ENCODE measurements around the gene DSG2.

GRCh38 chr18:31483396-31483795 is 14.6 kb upstream of the DSG2 start:
- TF ChIP-seq, protein P1, sequence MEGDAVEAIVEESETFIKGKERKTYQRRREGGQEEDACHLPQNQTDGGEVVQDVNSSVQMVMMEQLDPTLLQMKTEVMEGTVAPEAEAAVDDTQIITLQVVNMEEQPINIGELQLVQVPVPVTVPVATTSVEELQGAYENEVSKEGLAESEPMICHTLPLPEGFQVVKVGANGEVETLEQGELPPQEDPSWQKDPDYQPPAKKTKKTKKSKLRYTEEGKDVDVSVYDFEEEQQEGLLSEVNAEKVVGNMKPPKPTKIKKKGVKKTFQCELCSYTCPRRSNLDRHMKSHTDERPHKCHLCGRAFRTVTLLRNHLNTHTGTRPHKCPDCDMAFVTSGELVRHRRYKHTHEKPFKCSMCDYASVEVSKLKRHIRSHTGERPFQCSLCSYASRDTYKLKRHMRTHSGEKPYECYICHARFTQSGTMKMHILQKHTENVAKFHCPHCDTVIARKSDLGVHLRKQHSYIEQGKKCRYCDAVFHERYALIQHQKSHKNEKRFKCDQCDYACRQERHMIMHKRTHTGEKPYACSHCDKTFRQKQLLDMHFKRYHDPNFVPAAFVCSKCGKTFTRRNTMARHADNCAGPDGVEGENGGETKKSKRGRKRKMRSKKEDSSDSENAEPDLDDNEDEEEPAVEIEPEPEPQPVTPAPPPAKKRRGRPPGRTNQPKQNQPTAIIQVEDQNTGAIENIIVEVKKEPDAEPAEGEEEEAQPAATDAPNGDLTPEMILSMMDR (IDR thresholded peaks at IDR 0.05; ENCODE audit: poor library complexity): no peak
- TF ChIP-seq EZH2 (IDR thresholded peaks at IDR 0.05; ENCODE audit: borderline replicate concordance) (no peak), EZH2phosphoT487 (IDR thresholded peaks at IDR 0.05; ENCODE audit: low read depth, severe bottlenecking, unreplicated experiment) (no peak)
